ENCODE results near the gene PRKCA.

GRCh38 chr17:66715076-66715675 lies 412.8 kb downstream of the PRKCA start:
- TF ChIP-seq ZBTB10 (CRISPR knock-in tag; IDR thresholded peaks at IDR 0.05; ENCODE audit: borderline replicate concordance) (no peak), IRF1 (CRISPR knock-in tag; IDR thresholded peaks at IDR 0.05; ENCODE audit: low read depth) (no peak), HDAC1 (CRISPR knock-in tag; IDR thresholded peaks at IDR 0.05) (no peak), ZZZ3 (CRISPR knock-in tag; IDR thresholded peaks at IDR 0.05; ENCODE audit: borderline replicate concordance) (no peak), PRPF4 (IDR thresholded peaks at IDR 0.05; ENCODE audit: low read depth, low read length, poor library complexity, severe bottlenecking) (no peak)
- TF ChIP-seq, protein P1, sequence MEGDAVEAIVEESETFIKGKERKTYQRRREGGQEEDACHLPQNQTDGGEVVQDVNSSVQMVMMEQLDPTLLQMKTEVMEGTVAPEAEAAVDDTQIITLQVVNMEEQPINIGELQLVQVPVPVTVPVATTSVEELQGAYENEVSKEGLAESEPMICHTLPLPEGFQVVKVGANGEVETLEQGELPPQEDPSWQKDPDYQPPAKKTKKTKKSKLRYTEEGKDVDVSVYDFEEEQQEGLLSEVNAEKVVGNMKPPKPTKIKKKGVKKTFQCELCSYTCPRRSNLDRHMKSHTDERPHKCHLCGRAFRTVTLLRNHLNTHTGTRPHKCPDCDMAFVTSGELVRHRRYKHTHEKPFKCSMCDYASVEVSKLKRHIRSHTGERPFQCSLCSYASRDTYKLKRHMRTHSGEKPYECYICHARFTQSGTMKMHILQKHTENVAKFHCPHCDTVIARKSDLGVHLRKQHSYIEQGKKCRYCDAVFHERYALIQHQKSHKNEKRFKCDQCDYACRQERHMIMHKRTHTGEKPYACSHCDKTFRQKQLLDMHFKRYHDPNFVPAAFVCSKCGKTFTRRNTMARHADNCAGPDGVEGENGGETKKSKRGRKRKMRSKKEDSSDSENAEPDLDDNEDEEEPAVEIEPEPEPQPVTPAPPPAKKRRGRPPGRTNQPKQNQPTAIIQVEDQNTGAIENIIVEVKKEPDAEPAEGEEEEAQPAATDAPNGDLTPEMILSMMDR (CRISPR knock-in tag; IDR thresholded peaks at IDR 0.05), result no peak

Measured in HepG2 (cell line).